ENCODE results near the gene DIS3L2.

The DIS3L2 gene

GRCh38 chr2:232116852-232117251, 155.3 kb downstream of the DIS3L2 start:
- Histone ChIP-seq H3K36me3 (ENCODE audit: control insufficient read depth, insufficient read depth, low read length) (no peaks in the 10 kb centered on the region), H3K4me3 (replicated peaks; ENCODE audit: low read depth, low read length) (no peak overlapping the region), H3K27me3 (replicated peaks; ENCODE audit: control insufficient read depth, insufficient read depth, low read length) (no peaks in the 10 kb centered on the region)
- TF ChIP-seq CTCF (IDR thresholded peaks at IDR 0.05; ENCODE audit: insufficient read depth, low read length, poor library complexity, severe bottlenecking): no peak
- no peak for DNase-seq (ENCODE audit: extremely low read depth, insufficient read length)

GRCh38 chr2:232117413-232117812, 155.9 kb downstream of the DIS3L2 start:
- TF ChIP-seq CTCF (IDR thresholded peaks at IDR 0.05; ENCODE audit: insufficient read depth, low read length, poor library complexity, severe bottlenecking): no peak
- Histone ChIP-seq H3K36me3 (ENCODE audit: control insufficient read depth, insufficient read depth, low read length) (no peaks in the 10 kb centered on the region), H3K4me3 (replicated peaks; ENCODE audit: low read depth, low read length) (no peak overlapping the region), H3K27me3 (replicated peaks; ENCODE audit: control insufficient read depth, insufficient read depth, low read length) (no peaks in the 10 kb centered on the region)
- DNase-seq (ENCODE audit: extremely low read depth, insufficient read length): no peak

- Histone ChIP-seq H3K4me3 (replicated peaks; ENCODE audit: low read depth, low read length) (no peak overlapping the region), H3K36me3 (ENCODE audit: control insufficient read depth, insufficient read depth, low read length) (no peaks in the 10 kb centered on the region), H3K27me3 (replicated peaks; ENCODE audit: control insufficient read depth, insufficient read depth, low read length) (no peaks in the 10 kb centered on the region)
- no peak for DNase-seq (ENCODE audit: extremely low read depth, insufficient read length)
- TF ChIP-seq CTCF (IDR thresholded peaks at IDR 0.05; ENCODE audit: insufficient read depth, low read length, poor library complexity, severe bottlenecking): no peak
These were observed 159.4 kb downstream of the DIS3L2 start for GRCh38 chr2:232120911-232121310.

GRCh38 chr2:232124309-232124708, 162.8 kb downstream of the DIS3L2 start:
- Histone ChIP-seq H3K36me3 (ENCODE audit: control insufficient read depth, insufficient read depth, low read length) (no peaks in the 10 kb centered on the region), H3K27me3 (replicated peaks; ENCODE audit: control insufficient read depth, insufficient read depth, low read length) (no peaks in the 10 kb centered on the region), H3K4me3 (replicated peaks; ENCODE audit: low read depth, low read length) (no peak overlapping the region)
- DNase-seq (ENCODE audit: extremely low read depth, insufficient read length): no peak
- TF ChIP-seq CTCF (IDR thresholded peaks at IDR 0.05; ENCODE audit: insufficient read depth, low read length, poor library complexity, severe bottlenecking): no peak

GRCh38 chr2:232126301-232127099, 165.0 kb downstream of the DIS3L2 start:
- Histone ChIP-seq H3K4me3 (replicated peaks; ENCODE audit: low read depth, low read length) (no peak overlapping the region), H3K27me3 (replicated peaks; ENCODE audit: control insufficient read depth, insufficient read depth, low read length) (no peaks in the 10 kb centered on the region), H3K36me3 (ENCODE audit: control insufficient read depth, insufficient read depth, low read length) (no peaks in the 10 kb centered on the region)
- TF ChIP-seq CTCF (IDR thresholded peaks at IDR 0.05; ENCODE audit: insufficient read depth, low read length, poor library complexity, severe bottlenecking): no peak
- DNase-seq (ENCODE audit: extremely low read depth, insufficient read length): no peak

Measured in GM06990 (cell line).